NCI-H345 treated with DMSO at 0.1 percent for 48 hours (cell line): Measurements from ENCODE around the gene ARMC5.
"Not testable (repeated sequence)": the region's sequence is repeated elsewhere in the genome, so short reads cannot be mapped to it uniquely, and the experiment has no call there.

Experiments used
- DNase-seq: peaks from one replicate; lab custom pipeline; 2025; ENCODE audit not compliant: unreplicated experiment; lab: John Stamatoyannopoulos, UW

ARMC5 gene

DNA sequence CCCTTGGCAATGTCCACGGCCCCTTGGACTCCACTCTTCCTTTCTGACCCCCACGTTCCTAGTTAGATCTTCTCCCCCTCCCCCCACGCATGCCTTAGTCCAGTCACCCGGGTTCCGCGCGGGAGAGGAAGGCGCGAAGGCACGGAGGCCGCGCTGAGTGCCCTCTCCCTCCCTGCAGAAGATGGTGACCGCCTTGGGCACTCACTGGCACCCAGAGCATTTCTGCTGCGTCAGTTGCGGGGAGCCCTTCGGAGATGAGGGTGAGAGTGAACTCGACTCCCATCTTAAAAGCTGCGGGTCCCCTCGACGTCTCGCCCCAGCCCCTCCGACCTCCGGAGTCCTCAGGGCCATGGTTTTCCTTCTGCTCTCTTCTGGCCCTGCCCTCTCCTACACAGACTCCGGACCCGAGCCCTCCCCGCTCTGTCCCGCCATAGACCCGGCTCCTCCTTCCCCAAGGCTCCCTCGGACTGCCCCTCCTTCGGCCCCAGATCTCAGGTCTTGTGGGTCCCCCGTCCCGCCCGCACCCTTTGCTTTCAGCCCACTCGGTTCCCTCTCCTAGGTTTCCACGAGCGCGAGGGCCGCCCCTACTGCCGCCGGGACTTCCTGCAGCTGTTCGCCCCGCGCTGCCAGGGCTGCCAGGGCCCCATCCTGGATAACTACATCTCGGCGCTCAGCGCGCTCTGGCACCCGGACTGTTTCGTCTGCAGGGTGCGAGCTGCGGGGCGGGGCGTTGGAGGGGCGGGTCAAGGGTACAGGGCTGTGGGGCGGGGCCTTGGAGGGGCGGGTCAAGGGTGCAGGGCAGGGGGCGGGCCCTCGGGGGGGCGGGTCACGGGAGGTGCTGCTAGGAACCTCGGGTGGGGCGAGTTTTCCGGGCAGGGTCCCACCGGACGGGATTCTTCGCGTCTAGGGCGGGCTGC lies 17.3 kb downstream of the ARMC5 start:
- no peak for DNase-seq

DNA sequence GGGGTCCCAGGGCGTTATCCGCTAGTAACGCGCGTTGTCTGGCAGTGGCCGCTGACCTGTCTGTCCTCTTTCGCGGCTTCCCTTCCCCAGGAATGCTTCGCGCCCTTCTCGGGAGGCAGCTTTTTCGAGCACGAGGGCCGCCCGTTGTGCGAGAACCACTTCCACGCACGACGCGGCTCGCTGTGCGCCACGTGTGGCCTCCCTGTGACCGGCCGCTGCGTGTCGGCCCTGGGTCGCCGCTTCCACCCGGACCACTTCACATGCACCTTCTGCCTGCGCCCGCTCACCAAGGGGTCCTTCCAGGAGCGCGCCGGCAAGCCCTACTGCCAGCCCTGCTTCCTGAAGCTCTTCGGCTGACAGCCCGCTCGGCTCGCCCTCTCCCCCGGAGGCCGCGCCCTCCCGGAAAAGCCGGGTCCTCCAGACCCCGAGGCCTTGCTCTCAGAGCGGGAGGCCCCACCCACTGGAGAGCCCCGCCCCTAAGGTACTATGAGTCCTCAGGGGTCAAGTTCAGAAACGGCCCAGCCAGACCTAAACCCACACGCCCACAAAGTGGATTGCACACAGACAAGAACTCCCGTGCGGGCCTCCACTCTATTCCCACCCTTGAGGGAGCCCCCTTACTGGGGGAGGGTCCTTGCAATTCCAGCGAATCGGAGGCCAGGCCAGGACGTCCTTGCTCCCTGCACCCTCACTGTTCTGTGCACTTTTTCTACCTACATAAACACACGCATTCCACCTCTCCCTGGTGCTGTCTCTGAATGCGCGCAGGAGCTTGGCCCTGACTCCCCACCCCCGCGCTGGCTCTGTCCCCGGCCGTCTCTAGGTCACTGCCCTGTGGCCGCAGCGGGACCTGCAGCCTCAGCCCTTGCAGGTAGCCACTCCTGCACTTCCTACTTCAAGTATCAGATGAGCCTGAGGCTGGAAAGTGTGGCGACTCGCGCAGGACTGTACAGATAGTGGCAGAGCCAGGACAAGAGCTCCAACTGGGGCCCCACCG lies 18.2 kb downstream of the ARMC5 start:
- no peak for DNase-seq

DNA sequence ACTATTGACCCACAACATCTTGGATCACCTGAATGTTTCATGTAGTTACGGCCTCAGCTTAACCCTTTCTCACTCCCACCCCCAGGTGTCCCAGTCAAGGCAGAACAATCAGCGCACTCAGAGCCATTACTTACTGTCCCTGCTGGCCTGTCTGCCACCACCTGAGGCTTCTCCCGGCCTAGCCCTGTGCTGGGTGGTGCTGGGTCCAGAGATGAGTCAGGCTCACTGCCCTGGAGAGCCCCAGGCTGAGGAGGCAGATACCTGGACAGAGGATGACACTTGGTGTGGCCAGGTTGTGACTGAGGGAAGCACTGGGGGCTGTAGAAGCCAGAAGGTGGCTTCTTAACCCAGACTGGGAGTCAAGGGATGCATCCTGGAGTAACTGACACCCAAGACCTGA lies 19.7 kb downstream of the ARMC5 start:
- DNase-seq: no peak

DNA sequence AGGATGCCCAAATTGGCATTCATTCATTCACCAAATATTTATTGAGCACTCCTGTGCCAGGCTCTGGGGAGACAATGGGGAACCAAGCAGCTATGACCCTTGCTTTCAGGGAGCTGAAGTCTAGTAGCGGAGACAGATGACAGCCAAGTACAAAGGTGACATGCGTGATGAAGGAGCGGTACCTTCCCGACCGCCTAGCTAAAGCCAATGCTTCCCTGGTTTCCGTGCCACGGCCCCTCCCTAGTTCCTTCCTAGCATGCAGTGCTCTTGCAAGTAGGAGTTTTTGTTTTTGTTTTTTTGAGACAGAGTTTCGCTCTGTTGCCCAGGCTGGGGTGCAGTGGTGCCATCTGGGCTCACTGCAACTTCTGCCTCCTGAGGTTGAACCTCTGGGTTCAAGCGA lies 20.4 kb downstream of the ARMC5 start:
- DNase-seq: no peak

DNA sequence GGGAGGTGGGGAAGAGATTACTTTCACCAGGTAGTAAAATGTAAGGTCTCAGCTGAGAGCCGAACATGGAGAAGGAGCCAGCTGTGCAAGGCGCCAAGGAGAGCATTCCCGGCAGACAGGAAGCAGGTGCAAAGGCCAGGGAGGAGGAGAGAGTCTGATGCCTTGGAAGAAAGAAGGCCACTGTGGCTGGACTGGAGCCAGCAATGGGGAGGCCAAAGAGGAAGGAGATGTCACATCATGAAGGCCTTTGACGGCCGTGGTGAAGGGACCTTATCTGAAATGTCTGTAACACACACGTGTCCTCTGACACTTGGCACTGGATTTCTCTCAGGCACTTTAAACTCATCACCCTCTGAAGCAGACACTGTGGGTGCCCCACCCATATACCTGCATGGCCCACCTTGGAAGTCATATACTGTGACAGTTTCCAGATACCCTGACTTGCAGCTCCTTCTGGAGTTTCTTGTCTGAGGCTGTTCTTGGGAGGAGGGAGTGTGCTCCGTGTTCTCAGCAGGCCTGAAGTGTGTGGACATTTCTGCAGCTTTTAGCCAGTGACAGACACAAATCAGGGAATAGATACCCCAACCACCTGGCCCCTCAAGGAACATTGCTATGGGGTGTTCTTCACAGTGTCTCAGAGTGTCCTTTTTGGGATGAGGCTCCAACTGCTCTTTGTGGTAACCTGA lies 21.7 kb downstream of the ARMC5 start:
- no peak for DNase-seq

DNA sequence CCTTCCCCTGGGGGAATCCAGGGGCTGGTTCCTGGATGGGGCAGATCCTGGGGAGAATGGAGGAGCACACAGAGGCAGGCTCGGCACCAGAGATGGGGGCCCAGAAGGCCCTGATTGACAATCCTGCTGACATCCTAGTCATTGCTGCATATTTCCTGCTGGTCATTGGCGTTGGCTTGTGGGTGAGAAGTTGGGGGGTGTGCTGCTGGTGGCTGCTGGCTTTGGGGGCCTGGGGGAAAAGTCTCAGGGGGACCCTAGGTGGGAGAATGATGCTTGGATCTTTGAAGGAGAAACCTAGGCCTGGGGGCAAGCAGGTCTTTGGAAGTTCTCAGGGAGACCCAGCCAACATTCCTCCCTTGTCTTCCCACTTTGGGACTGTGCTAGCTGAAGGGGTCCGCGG lies 23.8 kb downstream of the ARMC5 start, which contains the start of gene SLC5A2:
Gene SLC5A2, plus strand, starts transcription at position 43 of the 400 bp plus-strand sequence. Its CDS starts 14 bp downstream, at position 57.
- no peak for DNase-seq

DNA sequence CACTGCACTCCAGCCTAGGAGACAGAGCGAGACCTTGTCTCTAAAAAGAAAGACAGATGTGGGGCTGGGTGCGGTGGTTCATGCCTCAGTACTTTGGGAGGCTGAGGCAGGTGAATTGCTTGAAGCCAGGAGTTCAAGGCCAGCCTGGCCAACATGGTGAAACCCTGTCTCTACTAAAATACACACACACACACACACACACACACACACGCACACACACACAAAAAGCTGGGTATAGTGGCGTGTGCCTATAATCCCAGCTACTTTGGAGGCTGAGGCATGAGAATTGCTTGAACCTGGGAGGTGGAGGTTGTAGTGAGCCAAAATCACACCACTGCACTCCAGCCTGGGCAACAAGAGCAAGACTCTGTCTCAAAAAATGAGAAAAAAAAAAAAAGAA lies 24.7 kb downstream of the ARMC5 start:
- DNase-seq: not testable (repeated sequence)

DNA sequence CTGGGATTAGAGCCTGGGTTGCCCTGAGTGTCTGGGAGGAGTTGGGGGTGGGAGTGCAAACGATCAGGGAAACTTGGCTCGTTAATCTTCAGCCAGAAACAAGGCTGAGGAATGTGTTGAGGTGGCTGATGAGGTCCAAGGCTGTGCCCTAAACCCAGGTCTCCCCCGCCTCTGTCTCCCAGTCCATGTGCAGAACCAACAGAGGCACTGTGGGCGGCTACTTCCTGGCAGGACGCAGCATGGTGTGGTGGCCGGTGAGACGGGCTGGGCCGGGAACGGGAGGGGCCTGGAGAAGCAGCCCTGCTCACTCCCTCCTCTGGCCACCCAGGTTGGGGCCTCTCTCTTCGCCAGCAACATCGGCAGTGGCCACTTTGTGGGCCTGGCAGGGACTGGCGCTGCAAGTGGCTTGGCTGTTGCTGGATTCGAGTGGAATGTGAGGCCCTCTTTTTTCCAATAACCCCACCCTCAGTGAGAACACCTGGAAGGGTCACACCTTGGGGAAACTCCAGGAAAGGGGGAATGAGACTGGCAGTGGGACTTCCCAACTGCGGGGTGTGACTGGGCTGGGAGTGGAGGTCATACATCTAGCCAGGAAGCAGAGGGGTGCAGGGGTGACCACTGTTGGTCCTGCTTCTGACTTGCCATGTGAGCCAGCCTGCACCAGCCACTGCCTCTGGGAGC lies 25.3 kb downstream of the ARMC5 start:
- DNase-seq: no peak

DNA sequence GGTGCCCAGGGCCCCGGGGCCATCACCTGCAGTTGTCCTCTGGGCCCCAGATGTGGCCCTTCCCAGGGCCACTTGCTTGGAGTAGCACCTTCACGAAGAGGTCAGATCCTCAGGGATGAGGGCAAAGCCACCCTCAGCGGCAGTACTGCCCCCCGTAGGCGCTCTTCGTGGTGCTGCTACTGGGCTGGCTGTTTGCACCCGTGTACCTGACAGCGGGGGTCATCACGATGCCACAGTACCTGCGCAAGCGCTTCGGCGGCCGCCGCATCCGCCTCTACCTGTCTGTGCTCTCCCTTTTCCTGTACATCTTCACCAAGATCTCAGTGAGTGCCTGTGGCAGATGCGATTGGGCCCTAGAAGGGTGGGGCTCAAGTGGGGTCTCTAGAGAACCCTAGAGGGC lies 26.3 kb downstream of the ARMC5 start:
- no peak for DNase-seq

DNA sequence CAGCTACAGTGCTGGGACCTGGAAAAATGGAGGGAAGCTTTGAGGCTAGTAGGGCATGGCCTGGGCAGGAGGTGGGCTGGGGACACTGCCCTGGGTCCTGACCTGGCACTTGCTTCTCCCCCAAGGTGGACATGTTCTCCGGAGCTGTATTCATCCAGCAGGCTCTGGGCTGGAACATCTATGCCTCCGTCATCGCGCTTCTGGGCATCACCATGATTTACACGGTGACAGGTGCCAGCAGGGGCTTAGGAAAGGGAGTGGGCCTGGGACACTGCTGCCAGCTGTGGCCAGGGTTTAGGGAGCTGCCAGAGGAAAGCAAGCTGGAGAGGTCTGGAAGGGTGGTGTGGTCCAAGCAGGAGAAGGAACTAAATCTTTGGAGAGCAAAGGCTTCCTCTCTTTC lies 26.7 kb downstream of the ARMC5 start:
- no peak for DNase-seq

DNA sequence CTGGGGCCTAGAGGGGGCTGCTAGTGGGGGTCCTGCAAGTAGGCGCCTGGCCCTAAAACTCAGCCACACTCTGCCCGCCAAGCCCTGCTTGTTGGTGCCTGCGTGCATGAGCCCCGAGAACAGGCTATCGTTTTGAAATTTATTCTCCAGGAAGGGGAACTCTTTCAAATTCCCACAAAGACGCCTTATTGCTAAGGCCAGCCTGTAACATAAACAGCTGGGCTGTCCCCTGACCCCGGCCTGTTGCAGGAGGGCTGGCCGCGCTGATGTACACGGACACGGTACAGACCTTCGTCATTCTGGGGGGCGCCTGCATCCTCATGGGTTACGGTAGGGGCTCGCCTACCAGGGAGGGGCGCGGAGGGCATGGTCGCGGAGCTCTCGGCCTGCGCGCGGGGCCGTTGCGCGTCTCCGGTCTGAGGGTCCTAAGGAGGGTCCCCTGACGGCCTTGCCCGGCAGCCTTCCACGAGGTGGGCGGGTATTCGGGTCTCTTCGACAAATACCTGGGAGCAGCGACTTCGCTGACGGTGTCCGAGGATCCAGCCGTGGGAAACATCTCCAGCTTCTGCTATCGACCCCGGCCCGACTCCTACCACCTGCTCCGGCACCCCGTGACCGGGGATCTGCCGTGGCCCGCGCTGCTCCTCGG lies 27.9 kb downstream of the ARMC5 start:
- DNase-seq: no peak

DNA sequence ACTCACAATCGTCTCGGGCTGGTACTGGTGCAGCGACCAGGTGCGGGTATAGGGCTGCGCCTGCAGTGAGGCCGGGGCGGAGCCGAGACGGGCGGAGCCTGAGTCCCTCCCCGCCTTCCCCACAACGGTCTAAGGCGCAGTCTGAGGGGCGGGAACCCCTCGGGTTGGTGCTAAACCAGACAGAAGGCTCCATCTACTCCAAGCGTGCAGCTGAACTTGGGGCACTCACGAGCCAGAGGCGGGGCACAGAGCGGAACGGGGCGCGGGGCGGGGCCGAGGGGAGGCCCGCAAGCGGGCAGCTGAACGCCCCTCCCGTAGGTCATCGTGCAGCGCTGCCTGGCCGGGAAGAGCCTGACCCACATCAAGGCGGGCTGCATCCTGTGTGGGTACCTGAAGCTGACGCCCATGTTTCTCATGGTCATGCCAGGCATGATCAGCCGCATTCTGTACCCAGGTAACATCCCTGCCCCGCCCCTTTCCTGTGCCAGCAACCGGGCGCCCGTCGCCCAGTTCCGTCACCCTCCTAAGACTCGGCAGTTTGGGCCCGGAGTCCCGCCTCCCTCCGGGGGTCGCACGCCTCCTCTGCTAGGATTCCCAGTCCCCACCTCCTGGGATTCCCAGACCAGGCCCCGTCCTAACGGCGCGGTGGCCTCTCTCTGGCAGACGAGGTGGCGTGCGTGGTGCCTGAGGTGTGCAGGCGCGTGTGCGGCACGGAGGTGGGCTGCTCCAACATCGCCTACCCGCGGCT lies 28.6 kb downstream of the ARMC5 start:
- peak; percentile 65 for DNase-seq

DNA sequence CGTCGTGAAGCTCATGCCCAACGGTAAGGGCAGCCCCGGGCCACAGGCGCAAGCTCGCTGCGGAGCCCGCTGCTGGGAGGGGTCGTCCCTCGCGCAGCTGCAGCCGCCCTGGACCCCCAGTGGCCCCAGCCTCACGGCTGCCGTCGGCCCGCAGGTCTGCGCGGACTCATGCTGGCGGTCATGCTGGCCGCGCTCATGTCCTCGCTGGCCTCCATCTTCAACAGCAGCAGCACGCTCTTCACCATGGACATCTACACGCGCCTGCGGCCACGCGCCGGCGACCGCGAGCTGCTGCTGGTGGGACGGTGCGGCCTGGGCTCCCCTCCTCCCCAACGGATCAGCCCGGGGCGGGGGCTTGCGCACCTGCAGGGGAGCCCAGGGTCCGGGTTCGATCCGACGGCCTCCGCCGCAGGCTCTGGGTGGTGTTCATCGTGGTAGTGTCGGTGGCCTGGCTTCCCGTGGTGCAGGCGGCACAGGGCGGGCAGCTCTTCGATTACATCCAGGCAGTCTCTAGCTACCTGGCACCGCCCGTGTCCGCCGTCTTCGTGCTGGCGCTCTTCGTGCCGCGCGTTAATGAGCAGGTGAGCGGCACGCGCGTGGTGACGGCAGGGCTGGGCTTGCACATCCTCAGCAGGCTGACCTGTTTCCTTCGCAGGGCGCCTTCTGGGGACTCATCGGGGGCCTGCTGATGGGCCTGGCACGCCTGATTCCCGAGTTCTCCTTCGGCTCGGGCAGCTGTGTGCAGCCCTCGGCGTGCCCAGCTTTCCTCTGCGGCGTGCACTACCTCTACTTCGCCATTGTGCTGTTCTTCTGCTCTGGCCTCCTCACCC lies 29.4 kb downstream of the ARMC5 start:
- DNase-seq: no peak

DNA sequence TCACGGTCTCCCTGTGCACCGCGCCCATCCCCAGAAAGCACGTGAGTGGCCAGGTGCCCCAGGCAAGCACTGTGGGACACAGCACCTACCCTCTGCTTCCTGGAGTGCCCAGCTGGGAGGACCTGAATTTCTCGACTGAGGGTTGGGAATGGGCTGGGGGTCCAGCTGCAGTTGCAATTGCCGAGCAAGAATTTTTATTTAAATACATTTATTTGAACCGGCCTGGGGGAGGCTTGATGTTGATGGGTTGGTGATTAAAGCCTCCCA lies 29.9 kb downstream of the ARMC5 start:
- no peak for DNase-seq

DNA sequence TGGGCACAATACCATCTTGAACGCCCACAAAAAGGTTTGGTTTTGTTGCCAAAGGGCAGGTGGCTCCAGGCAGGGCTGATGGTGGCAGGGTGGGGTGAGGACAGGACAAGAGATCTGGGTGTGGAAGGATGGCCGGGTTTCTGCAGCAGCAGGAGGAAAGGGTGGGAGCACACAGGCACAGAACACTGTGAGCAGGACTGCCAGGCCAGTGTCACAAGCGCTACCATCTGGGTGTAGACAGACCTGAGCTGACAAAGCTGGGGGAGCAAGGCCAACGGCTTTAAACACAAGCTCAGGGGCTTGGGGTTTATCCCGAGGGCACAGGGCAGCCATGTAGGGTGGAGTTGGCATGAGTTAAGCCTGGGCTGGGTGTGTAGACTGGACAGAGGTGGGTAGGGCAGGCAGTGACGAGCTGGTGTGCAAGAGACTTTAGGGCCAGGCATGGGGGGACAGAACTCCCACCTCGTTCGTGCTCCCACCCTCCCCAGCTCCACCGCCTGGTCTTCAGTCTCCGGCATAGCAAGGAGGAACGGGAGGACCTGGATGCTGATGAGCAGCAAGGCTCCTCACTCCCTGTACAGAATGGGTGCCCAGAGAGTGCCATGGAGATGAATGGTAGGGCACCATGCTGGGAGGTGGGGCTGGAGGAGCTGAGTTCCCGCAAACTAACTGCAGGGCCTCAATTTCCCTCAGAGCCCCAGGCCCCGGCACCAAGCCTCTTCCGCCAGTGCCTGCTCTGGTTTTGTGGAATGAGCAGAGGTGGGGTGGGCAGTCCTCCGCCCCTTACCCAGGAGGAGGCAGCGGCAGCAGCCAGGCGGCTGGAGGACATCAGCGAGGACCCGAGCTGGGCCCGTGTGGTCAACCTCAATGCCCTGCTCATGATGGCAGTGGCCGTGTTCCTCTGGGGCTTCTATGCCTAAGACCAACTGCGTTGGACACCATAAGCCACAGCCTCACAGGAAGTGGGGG lies 30.6 kb downstream of the ARMC5 start:
- no peak for DNase-seq

DNA sequence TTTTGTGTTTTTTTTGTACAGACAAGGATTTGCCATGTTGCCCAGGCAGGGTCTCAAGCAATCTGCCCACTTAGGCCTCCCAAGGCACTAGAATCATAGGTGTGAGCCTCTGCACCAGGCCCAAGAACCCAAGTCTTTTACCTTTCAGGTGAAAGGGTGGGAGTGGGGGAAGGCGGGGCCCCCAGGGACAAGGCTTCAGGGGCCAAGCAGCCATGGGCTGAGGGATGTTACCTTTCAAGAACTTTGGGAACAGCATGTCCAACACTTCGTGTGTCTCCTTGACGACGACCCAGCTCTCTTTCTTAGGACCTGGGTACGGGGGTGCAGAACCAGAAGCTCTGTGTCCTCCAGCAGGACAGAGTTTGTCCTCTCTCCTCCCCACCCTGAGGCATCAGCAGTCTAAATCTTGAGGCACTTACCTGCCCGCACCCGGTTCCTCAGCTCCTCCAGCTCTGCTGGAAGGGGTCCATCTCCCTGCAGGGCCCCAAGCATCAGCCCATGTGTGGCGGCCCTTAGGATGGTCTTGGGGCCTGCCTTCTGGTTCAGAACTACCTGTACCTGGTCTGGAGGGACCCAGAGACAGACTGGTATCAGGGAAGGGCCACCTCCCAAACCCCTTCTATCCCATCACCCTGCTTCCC lies 32.6 kb downstream of the ARMC5 start:
- no peak for DNase-seq

DNA sequence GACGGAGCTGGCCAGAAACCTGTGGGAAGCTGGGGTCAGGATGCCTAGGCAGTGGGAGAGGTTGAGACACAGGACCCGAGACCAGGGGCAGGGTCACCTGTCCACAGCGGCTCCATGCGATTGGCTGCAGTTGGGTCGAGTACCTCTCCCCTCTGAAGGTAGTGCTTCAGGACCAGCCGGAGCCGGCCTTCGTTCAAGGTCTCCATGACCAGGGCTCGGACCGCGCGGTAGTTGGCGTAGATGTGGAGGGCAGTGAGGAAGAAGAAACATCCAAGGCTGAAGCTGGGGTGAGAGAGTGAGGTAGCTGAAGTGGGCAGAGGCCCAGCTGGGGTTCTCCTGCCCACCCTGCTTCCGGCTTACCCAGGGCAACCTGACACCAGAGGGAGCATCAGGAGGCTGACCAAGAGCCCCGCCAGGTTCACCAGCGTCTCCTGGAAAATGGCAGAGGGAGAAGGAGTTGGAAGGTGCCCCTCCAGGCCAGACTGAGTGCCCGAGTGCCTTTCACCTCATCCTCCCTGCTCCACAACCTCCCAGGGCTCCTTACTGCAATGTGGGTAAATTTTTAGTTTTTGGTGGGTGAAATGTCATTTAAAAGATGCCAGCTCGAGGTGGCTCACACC lies 34.3 kb downstream of the ARMC5 start:
- DNase-seq: no peak
